ENCODE data around the gene ZBTB7C. TPM values are rescaled to one million over a fixed set of nuclear protein-coding genes. Genes with fewer than 3 reads are reported as not detected.

The ZBTB7C gene
- polyA plus RNA-seq, 2 of the 4 experiments (the other 2 are of a cell fraction) = 0.10 to 0.12 TPM

- Histone ChIP-seq H3K9me3 (no peaks in the 10 kb centered on the region), H3K4me2 (no peak overlapping the region), H3K4me3 (no peak overlapping the region), H3K4me1 (no peaks in the 10 kb centered on the region), H3K27ac (no peak overlapping the region)
- ATAC-seq (no peak), FAIRE-seq (no peak), DNase-seq (ENCODE audit: low read depth in 1 of 2, low spot score in 1 of 2) (no peak)
- WGBS (ENCODE audit: missing lambda C conversion rate) = 46% methylated on average over 3 of the region's 3 CpGs
- TF ChIP-seq CHD4 (IDR thresholded peaks at IDR 0.05; ENCODE audit: borderline replicate concordance) (no peak), ESRRA (IDR thresholded peaks at IDR 0.05; ENCODE audit: borderline replicate concordance, low read length) (no peak), ZFP36 (IDR thresholded peaks at IDR 0.05; ENCODE audit: borderline replicate concordance, partially characterized antibody) (no peak), SREBF2 (IDR thresholded peaks at IDR 0.05) (no peak), POLR2A (IDR thresholded peaks at IDR 0.05; ENCODE audit: low read length) (no peak), POLR2AphosphoS2 (conservative IDR thresholded peaks at IDR 0.05; ENCODE audit: low read length) (no peak), RAD21 (conservative IDR thresholded peaks at IDR 0.05 in 1 of 2, IDR thresholded peaks at IDR 0.05 in 1 of 2) (no peak), NR3C1 (IDR thresholded peaks at IDR 0.05) (no peak), NFE2L2 (conservative IDR thresholded peaks at IDR 0.05; ENCODE audit: low read length) (no peak), RCOR1 (IDR thresholded peaks at IDR 0.05; ENCODE audit: low read depth, low read length) (no peak), MYC (IDR thresholded peaks at IDR 0.05; ENCODE audit: borderline replicate concordance, low read length) (no peak)
- TF ChIP-seq, protein P1, sequence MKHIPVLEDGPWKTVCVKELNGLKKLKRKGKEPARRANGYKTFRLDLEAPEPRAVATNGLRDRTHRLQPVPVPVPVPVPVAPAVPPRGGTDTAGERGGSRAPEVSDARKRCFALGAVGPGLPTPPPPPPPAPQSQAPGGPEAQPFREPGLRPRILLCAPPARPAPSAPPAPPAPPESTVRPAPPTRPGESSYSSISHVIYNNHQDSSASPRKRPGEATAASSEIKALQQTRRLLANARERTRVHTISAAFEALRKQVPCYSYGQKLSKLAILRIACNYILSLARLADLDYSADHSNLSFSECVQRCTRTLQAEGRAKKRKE (CRISPR knock-in tag; IDR thresholded peaks at IDR 0.05; ENCODE audit: low read depth) = no peak
- ChIA-PET POLR2A (no interaction called here), CTCF (no interaction called here)
These were observed 46.0 kb downstream of the ZBTB7C start for GRCh38 chr18:48363175-48363574.

- no peaks in the 10 kb centered on the region for H3K9me3 ChIP-seq
- H3K4me2 ChIP-seq = no peak overlapping the region
- ATAC-seq = no peak
- no peak overlapping the region for H3K4me3 ChIP-seq
- no peaks in the 10 kb centered on the region for H3K4me1 ChIP-seq
- no peak for TF ChIP-seq CHD2 (IDR thresholded peaks at IDR 0.05; ENCODE audit: low read length, partially characterized antibody)
- TF ChIP-seq BCL3 (IDR thresholded peaks at IDR 0.05) = no peak
- TF ChIP-seq PBX3 (IDR thresholded peaks at IDR 0.05) = no peak
- TF ChIP-seq CBX8 (IDR thresholded peaks at IDR 0.05) = no peak
- TF ChIP-seq POLR2A (IDR thresholded peaks at IDR 0.05; ENCODE audit: low read length) = no peak
- ChIA-PET POLR2A (no interaction called here), CTCF (interaction anchor here (1.0 kb wide), 2 partner anchors 15 to 331 kb away, joined by 3 to 5 read pairs; no protein-coding TSS in a partner anchor)
- no peak for DNase-seq (ENCODE audit: low read depth in 1 of 2, low spot score in 1 of 2)
- no peak overlapping the region for H3K27ac ChIP-seq
- WGBS (ENCODE audit: missing lambda C conversion rate) = 0% methylated on average over 1 of the region's 4 CpGs
- FAIRE-seq = no peak
These were observed 47.4 kb downstream of the ZBTB7C start for GRCh38 chr18:48361801-48362200.

GRCh38 chr18:48360376-48361021, 48.7 kb downstream of the ZBTB7C start:
- Histone ChIP-seq H3K4me1 (no peaks in the 10 kb centered on the region), H3K4me3 (no peak overlapping the region), H3K4me2 (no peak overlapping the region), H3K9me3 (no peaks in the 10 kb centered on the region), H3K27ac (no peak overlapping the region)
- ChIA-PET CTCF (interaction anchor here (1.2 kb wide), 1 partner anchor 15 kb away, joined by 3 read pairs; no protein-coding TSS in a partner anchor), POLR2A (no interaction called here)
- DNase-seq (ENCODE audit: low read depth in 1 of 2, low spot score in 1 of 2) = no peak
- FAIRE-seq = no peak
- ATAC-seq = no peak
- TF ChIP-seq NR3C1 (IDR thresholded peaks at IDR 0.05) (no peak), NPAS2 (CRISPR knock-in tag; IDR thresholded peaks at IDR 0.05; ENCODE audit: borderline replicate concordance) (no peak), CEBPB (IDR thresholded peaks at IDR 0.05) (no peak), MAX (IDR thresholded peaks at IDR 0.05) (no peak), ZFP36 (IDR thresholded peaks at IDR 0.05; ENCODE audit: borderline replicate concordance, partially characterized antibody) (no peak), PBX3 (IDR thresholded peaks at IDR 0.05) (no peak), MAFK (IDR thresholded peaks at IDR 0.05; ENCODE audit: partially characterized antibody) (no peak)
- TF ChIP-seq, protein P2, sequence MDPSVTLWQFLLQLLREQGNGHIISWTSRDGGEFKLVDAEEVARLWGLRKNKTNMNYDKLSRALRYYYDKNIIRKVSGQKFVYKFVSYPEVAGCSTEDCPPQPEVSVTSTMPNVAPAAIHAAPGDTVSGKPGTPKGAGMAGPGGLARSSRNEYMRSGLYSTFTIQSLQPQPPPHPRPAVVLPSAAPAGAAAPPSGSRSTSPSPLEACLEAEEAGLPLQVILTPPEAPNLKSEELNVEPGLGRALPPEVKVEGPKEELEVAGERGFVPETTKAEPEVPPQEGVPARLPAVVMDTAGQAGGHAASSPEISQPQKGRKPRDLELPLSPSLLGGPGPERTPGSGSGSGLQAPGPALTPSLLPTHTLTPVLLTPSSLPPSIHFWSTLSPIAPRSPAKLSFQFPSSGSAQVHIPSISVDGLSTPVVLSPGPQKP (IDR thresholded peaks at IDR 0.05; ENCODE audit: low read depth, low read length) = no peak
- TF ChIP-seq, protein P3, sequence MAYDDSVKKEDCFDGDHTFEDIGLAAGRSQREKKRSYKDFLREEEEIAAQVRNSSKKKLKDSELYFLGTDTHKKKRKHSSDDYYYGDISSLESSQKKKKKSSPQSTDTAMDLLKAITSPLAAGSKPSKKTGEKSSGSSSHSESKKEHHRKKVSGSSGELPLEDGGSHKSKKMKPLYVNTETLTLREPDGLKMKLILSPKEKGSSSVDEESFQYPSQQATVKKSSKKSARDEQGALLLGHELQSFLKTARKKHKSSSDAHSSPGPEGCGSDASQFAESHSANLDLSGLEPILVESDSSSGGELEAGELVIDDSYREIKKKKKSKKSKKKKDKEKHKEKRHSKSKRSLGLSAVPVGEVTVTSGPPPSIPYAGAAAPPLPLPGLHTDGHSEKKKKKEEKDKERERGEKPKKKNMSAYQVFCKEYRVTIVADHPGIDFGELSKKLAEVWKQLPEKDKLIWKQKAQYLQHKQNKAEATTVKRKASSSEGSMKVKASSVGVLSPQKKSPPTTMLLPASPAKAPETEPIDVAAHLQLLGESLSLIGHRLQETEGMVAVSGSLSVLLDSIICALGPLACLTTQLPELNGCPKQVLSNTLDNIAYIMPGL (CRISPR knock-in tag; IDR thresholded peaks at IDR 0.05; ENCODE audit: borderline replicate concordance) = no peak
- 49% methylated on average over 9 of the region's 9 CpGs for WGBS (ENCODE audit: missing lambda C conversion rate)

All from A549 (cell line).